GM19395 (cell line): ENCODE results near the gene SAPCD1.
"Not testable (repeated sequence)": the region's sequence is repeated elsewhere in the genome, so short reads cannot be mapped to it uniquely, and the experiment has no call there.

Experiments used
- ATAC-seq: cut with Tn5 transposase; IDR thresholded peaks from one replicate; pipeline ENCODE4 v1.9.1; 2021; ENCODE audit warnings: mild to moderate bottlenecking, moderate library complexity; ENCODE audit not compliant: unreplicated experiment

Gene SAPCD1

DNA sequence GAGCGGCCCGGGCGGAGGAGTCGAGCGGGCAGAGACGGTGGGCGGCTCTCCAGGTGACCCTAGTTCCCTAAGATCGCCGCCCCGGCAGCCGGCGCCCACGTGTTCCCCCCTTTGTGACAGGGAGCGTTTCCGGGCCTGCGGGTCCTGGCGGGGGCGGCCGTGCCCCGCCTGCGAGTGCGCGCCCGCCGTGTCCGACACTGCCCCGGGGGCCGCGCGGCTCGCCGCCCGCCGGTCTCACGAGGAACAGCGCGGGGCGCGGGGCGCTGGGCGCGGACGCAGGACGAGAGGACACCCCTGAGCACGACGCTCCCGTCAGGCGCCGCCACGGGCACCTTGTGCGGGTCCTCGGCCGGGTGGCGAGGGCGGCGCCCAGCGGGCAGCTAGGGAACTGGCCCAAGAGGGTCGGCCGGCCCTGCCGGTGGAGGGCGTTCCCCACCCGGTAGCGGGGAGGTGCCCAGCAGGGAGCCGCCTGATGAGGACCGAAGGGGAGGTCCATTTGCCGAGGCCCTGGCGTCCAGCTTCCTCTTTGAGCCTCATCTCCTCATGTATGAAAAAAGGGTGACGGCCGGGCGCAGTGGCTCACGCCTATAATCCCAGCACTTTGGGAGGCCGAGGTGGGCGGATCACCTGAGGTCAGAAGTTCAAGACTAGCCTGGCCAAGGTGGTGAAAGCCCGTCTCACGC, 33.3 kb downstream of the SAPCD1 start, which contains the start of gene VARS1:
TSS of gene VARS1 (minus strand) at position 137 of the 683 bp plus-strand sequence. CDS start 535 bp downstream, outside the sequence.
- ATAC-seq: peak; percentile 62

DNA sequence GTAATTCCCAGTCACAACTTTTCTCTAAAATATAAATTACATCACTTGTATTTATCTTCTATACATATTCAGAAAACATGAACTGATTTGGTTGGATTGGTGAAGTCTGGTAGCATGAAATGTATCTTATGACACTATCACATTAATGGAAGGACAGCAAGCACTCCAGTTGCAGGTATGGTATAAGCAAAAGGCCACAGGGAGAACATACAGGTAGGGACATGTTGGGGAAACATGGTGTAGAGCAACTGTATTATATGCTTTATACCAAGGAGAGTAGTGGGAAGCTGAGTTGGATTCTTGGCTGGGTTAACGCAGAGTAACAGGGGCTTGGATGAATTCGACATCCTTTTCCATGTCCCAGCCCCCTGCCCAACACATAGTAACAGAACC, 34.5 kb downstream of the SAPCD1 start:
- ATAC-seq: no peak

DNA sequence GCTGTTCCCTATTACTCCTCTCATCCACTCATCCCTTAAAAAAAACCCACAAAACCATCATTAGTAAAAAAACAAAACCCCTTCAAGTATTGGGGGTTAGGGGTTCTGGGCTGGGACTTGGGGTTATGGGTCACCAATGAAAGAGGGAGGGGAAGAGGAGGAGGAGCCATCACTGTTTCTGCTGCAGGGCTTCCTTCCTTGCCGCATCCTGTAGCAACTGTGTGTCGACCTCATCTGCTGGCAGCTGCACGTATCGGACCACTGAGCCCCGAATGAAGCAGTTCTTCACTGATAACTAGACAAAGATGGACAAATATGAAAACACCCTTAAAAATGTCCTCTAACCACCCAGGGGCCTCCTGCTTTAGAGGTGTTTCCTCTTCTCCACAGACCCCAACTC, 35.1 kb downstream of the SAPCD1 start:
- no peak for ATAC-seq

DNA sequence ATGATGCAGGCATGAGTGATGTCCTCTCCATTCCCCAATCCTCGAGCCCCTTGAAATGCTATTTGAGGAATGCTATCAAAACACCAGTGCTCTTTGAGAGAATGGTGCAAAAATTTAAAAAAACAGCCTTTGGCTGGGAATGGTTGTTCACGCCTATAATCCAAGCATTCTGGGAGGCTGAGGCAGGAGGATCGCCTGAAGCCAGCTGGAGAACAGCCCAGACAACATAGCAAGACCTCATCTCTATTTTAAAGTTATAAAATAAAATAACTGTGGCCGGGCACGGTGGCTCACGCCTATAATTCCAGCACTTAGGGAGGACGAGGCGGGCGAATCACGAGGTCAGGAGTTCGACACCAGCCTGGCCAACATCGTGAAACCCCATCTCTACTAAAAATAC, 37.3 kb downstream of the SAPCD1 start:
- no peak for ATAC-seq

DNA sequence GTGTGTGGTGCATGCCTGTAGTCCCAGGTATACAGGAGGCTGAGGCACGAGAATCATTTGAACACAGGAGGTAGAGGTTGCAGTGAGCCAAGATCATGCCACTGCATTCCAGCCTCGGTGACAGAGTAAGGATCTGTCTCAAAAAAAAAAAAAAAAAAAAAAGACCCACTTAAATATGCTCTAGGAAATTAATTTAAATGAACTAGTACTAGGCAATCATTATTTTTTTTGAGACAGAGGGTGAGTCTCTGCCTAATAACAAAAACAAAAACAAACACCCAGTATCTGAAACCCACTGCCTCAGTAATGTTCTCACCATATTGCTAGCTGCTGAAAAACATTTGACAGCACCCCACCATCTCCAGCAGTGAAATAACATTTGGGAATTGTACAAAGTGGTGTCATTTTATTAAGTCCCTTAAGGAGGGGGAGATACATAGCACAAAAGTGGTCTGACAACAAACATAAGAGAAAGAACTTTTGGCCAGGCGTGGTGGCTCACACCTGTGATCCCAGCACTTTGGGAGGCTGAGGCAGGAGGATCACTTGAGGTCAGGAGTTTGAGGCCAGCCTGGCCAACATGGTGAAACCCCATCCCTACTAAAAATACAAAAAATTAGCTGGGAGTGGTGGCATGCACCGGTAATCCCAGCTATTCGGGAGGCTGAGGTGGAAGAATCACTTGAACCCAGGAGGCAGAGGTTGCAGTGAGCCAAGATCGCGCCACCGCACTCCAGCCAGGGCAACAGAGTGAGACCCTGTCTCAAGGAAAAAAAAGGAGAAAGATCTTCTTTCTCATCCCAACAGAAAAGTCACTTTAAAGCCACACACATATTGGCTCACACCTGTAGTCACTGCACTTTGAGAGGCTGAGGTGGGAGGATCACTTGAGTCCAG, 38.8 kb downstream of the SAPCD1 start:
- ATAC-seq: not testable (repeated sequence)

DNA sequence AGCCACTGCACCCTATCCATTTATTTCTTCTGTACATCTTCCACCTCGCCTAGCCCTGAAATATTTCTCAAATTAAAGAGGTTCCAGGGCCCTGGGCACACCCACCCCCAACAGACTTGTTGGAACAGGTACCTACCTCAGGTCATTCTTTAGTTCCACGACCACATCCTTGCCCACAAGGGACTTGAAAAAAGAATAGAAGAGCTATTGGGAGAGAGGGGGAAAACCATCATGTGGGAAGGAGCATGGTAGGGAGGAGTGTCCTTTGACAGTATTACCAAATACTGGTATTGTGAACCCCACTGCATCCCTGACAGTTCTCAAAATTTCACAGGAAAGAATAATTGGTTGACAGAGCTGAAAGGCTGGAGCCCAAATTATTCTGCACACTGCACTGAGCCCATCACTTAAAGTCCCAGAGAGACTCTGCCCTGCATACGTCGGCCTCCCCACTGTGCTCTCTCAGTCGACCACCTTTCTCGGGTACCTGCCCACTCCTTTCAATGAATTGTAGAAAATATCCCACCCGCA, 43.5 kb downstream of the SAPCD1 start:
- ATAC-seq: peak; percentile 26

DNA sequence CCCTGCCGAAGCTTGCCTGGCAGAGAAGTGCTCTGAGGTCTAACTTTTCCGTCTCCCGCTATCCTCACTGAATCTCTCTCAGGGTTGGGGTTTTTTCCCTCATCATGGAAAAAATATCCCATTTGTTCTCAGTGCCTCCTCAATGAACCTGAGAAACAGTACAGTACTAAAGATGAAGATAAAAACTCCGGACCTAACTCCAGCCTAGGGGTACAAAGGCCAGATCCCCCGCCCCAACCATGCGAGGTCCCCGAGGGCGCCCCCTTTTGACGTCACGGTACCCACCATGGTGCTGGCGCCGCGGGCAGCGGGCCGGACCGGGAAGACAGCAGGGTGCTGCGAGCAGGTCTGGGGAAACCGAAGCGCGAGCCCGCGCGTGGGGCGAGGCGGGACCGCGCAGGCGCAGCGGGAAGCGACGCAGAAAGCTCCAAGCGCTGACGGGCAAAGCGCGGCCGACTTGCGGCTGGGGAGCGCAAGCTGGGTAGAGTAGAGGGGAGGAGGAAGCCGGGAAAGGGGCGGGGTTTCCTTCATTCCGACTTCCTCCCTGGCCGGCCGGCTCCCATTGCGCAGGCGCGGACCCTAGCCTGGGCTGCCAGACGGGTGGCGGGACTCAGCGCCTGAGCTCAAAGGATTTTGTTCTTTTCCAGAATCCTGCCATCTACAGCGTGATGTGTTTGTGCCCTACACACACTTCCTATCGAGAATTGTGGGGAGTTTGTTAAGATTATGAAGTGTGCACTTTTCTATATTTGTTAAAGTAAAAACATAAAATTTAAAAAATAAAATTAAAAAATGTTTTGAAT, 44.2 kb downstream of the SAPCD1 start, which contains the start of gene LSM2:
TSS of gene LSM2 (minus strand) at position 497 of the 803 bp plus-strand sequence. CDS start at position 288, 209 bp downstream.
- peak; percentile 85 for ATAC-seq

DNA sequence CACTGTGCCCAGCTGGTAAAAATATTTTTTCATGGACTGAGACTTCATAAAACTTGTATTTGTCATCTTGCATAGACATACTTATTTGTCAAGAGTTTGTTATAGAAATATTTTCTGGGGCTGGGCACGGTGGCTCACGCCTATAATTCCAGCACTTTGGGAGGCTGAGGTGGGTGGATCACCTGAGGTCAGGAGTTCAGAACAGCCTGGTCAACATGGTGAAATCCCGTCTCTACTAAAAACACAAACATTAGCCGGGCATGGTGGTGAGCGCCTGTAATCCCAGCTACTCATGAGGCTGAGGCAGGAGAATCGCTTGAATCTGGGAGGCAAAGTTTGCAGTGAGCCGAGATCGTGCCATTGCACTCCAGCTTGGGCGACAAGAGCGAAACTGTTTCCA, 46.1 kb downstream of the SAPCD1 start:
- ATAC-seq: not testable (repeated sequence)

DNA sequence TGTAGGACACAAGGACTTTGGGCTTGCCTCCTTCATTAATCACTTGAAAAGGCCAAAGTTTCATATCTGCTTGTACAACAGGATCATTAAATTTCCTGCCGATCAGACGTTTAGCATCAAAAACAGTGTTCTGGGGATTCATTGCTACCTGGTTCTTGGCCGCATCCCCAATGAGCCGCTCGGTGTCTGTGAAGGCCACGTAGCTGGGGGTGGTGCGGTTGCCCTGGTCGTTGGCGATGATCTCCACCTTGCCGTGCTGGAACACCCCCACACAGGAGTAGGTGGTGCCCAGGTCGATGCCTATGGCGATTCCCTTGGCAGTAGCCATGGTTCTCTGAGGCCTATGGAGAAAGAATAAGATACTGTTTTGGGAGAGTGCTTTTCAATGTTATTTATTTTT, 49.2 kb downstream of the SAPCD1 start:
- no peak for ATAC-seq

DNA sequence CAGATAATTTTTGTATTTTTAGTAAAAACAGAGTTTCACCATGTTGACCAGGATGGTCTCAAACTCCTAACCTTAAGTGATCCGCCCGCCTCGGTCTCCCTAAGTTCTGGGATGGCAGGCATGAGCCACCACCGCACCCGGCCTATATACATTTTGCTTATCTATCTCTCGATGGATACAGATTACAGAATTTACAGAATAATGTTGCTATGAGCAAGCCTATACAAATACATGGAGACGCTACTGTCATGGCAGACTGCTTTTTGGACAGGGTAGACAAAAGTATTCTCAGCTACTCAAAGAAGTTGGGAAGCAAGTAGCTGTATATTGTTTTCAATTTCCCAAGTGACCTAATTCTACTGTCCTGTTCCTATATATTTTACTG, 51.0 kb downstream of the SAPCD1 start:
- ATAC-seq: no peak
